Esophagus squamous epithelium (tissue), 5 donors: ENCODE data around the gene TEC. TPM values are rescaled to one million over a fixed set of nuclear protein-coding genes. Genes with fewer than 3 reads are reported as not detected.
"Not testable (repeated sequence)": the region's sequence is repeated elsewhere in the genome, so short reads cannot be mapped to it uniquely, and the experiment has no call there.

Experiments
- DNase-seq: peaks from one replicate; lab custom pipeline; 2025; lab: John Stamatoyannopoulos, UW
- H3K27ac ChIP-seq, 4 donors: fragments of 200-600 bp; sonication (generic); one replicate each; pipeline ENCODE4 v1.5.1; 2016 to 2019; ENCODE audit warnings: mild to moderate bottlenecking in 1 of 4
- H3K27me3 ChIP-seq, 4 donors: fragments of 200-600 bp; sonication (generic); 1 replicate in 3 of 4; 2 replicates in 1 of 4; pipeline versions ENCODE4 v1.5.1 to v1.6.0; 2017 to 2021; ENCODE audit warnings: antibody characterized with exemption in 1 of 4
- H3K36me3 ChIP-seq, 3 donors: fragments of 200-600 bp; sonication (generic); one replicate each; pipeline ENCODE4 v1.5.1; 2016 to 2019
- H3K4me1 ChIP-seq, 3 donors: fragments of 200-600 bp; sonication (generic); one replicate each; pipeline ENCODE4 v1.5.1; 2017 to 2019
- H3K4me3 ChIP-seq, 4 donors: fragments of 200-600 bp; sonication (generic); 1 replicate in 3 of 4; 2 replicates in 1 of 4; pipeline ENCODE4 v1.5.1; 2016 to 2019; ENCODE audit warnings: mild to moderate bottlenecking in 2 of 4, moderate library complexity in 1 of 4
- H3K9me3 ChIP-seq, 3 donors: fragments of 200-600 bp; sonication (generic); one replicate each; pipeline ENCODE4 v1.5.1; 2016 to 2019
- CTCF ChIP-seq, 6 experiments: fragments of 450-650 bp in 4 of 6; fragments of 200-600 bp in 2 of 6; sonication (generic) in 2 of 6; IDR thresholded peaks; one replicate each; pipeline ENCODE4 v1.5.1; 2016 to 2019; ENCODE audit warnings: antibody characterized with exemption in 6 of 6, mild to moderate bottlenecking in 4 of 6, moderate library complexity in 4 of 6
- POLR2A ChIP-seq, 4 donors: fragments of 450-650 bp; IDR thresholded peaks; one replicate each; pipeline ENCODE4 v1.6.1; 2017; ENCODE audit warnings: antibody characterized with exemption in 4 of 4, mild to moderate bottlenecking in 4 of 4, moderate library complexity in 3 of 4
- WGBS, 2 donors: methylation state at CpG; one replicate each; pipeline ENCODE4 v1.1.5; 2018; 5-methylcytosine and 5-hydroxymethylcytosine counted together
- intact Hi-C: fragments of 100-400 bp; cut with DNase I; formaldehyde crosslinking; loops from one replicate; pipeline ENCODE4 v1.15.0; 2022
- total RNA-seq, 4 donors: library from RNA; depleted of rRNA; stranded (reverse); fragments of >200 nt; gene quantifications; one replicate each; pipeline ENCODE4 v1.1.0, GENCODE V29; 2016
- donor health status: DM: yes; HTN: yes; CAD: no.

TEC gene
- total RNA-seq, 4 donors from 2014 or later: 3.8 to 8.6 (median 7.2) TPM

GRCh38 chr4:48172651-48173050 is 97.0 kb downstream of the TEC start:
- no peaks in the 10 kb centered on the region for H3K9me3 ChIP-seq
- no peaks in the 10 kb centered on the region for H3K27me3 ChIP-seq
- WGBS, 2 donors: 61 to 88% methylated on average over 4 of the region's 4 CpGs
- no peak for TF ChIP-seq CTCF (IDR thresholded peaks at IDR 0.05)
- TF ChIP-seq POLR2A (IDR thresholded peaks at IDR 0.05): no peak
- DNase-seq: no peak
- intact Hi-C loops: no loop called here
- H3K27ac ChIP-seq: no peak overlapping the region
- H3K4me1 ChIP-seq: peaks cover 0 to 17% (median 8%) of the 10 kb centered on the region in 3 donors
- no peak overlapping the region for H3K4me3 ChIP-seq
- peaks cover 0 to 19% (median 0%) of the 10 kb centered on the region in 3 donors for H3K36me3 ChIP-seq

- Histone ChIP-seq H3K27me3 (no peaks in the 10 kb centered on the region), H3K4me1 (peaks cover 0 to 17% (median 8%) of the 10 kb centered on the region in 3 donors), H3K4me3 (no peak overlapping the region), H3K36me3 (peaks cover 0 to 42% (median 0%) of the 10 kb centered on the region in 3 donors), H3K9me3 (no peaks in the 10 kb centered on the region), H3K27ac (no peak overlapping the region)
- TF ChIP-seq POLR2A (IDR thresholded peaks at IDR 0.05) (no peak), CTCF (IDR thresholded peaks at IDR 0.05) (no peak)
- no peak for DNase-seq
- WGBS, 2 donors: 54 to 87% methylated on average over 1 of the region's 1 CpG
- intact Hi-C loops: no loop called here
These were observed 100.0 kb downstream of the TEC start for GRCh38 chr4:48169636-48170035.

GRCh38 chr4:48167538-48168263 is 101.9 kb downstream of the TEC start:
- intact Hi-C loops: no loop called here
- Histone ChIP-seq H3K27me3 (no peaks in the 10 kb centered on the region), H3K36me3 (peaks cover 0 to 56% (median 0%) of the 10 kb centered on the region in 3 donors), H3K9me3 (no peaks in the 10 kb centered on the region), H3K27ac (no peak overlapping the region), H3K4me1 (peaks cover 0 to 1% (median 0%) of the 10 kb centered on the region in 3 donors), H3K4me3 (no peak overlapping the region)
- TF ChIP-seq CTCF (IDR thresholded peaks at IDR 0.05) (no peak), POLR2A (IDR thresholded peaks at IDR 0.05) (no peak)
- WGBS, 2 donors: 73 to 85% methylated on average over 5 of the region's 5 CpGs
- DNase-seq: no peak

GRCh38 chr4:48164561-48164960 is 105.1 kb downstream of the TEC start:
- H3K4me1 ChIP-seq, intact Hi-C loops, H3K9me3 ChIP-seq, DNase-seq, H3K27me3 ChIP-seq, H3K4me3 ChIP-seq, H3K27ac ChIP-seq: not testable (repeated sequence)
- H3K36me3 ChIP-seq: peaks cover 0 to 64% (median 0%) of the 10 kb centered on the region in 3 donors
- WGBS, 2 donors: 88 to 95% methylated on average over 7 to 9 of the region's 9 CpGs

- WGBS, 2 donors: 70 to 100% methylated on average over 1 of the region's 1 CpG
- TF ChIP-seq CTCF (IDR thresholded peaks at IDR 0.05): no peak
- TF ChIP-seq POLR2A (IDR thresholded peaks at IDR 0.05): no peak
- H3K27me3 ChIP-seq: no peaks in the 10 kb centered on the region
- no peak for DNase-seq
- H3K4me3 ChIP-seq: no peak overlapping the region
- H3K27ac ChIP-seq: no peak overlapping the region
- peaks cover 0 to 56% (median 0%) of the 10 kb centered on the region in 3 donors for H3K36me3 ChIP-seq
- H3K4me1 ChIP-seq: peaks cover 0 to 5% (median 0%) of the 10 kb centered on the region in 3 donors
- intact Hi-C loops: no loop called here
- H3K9me3 ChIP-seq: no peaks in the 10 kb centered on the region
These were observed 105.9 kb downstream of the TEC start for GRCh38 chr4:48163746-48164145.
